Measurements from ENCODE around the gene BRSK1.
"Not testable (repeated sequence)": the region's sequence is repeated elsewhere in the genome, so short reads cannot be mapped to it uniquely, and the experiment has no call there.

The BRSK1 gene

GRCh38 chr19:55324662-55325061, 40.9 kb downstream of the BRSK1 start:
- no peak for TF ChIP-seq CTCF (conservative IDR thresholded peaks at IDR 0.05; ENCODE audit: control insufficient read depth, insufficient read depth, low read depth, low read length)
- no peak for DNase-seq (ENCODE audit: low read depth)
- H3K4me3 ChIP-seq (ENCODE audit: control insufficient read depth, low read depth, low read length), result no peak overlapping the region

GRCh38 chr19:55325172-55325571, 41.4 kb downstream of the BRSK1 start, which contains the start of gene TMEM150B:
Gene TMEM150B (minus strand): TSS chr19:55325341. CDS start chr19:55321036, 4,305 bp downstream.
- no peak for DNase-seq (ENCODE audit: low read depth)
- TF ChIP-seq CTCF (conservative IDR thresholded peaks at IDR 0.05; ENCODE audit: control insufficient read depth, insufficient read depth, low read depth, low read length), result no peak
- no peak within 1 kb of the TSS for H3K4me3 ChIP-seq (ENCODE audit: control insufficient read depth, low read depth, low read length)

- not testable (repeated sequence) for H3K4me3 ChIP-seq (ENCODE audit: control insufficient read depth, low read depth, low read length)
- peak; percentile 29 for DNase-seq (ENCODE audit: low read depth)
Measured at GRCh38 chr19:55328774-55329318, 45.0 kb downstream of the BRSK1 start.

- peak; percentile 57 for DNase-seq (ENCODE audit: low read depth)
- not testable (repeated sequence) for H3K4me3 ChIP-seq (ENCODE audit: control insufficient read depth, low read depth, low read length)
Measured at GRCh38 chr19:55329791-55330190, 46.0 kb downstream of the BRSK1 start.

- DNase-seq (ENCODE audit: low read depth), result no peak
- no peak overlapping the region for H3K4me3 ChIP-seq (ENCODE audit: control insufficient read depth, low read depth, low read length)
- TF ChIP-seq CTCF (conservative IDR thresholded peaks at IDR 0.05; ENCODE audit: control insufficient read depth, insufficient read depth, low read depth, low read length), result no peak
Measured at GRCh38 chr19:55333870-55334269, 50.1 kb downstream of the BRSK1 start.

GRCh38 chr19:55336101-55336500, 52.3 kb downstream of the BRSK1 start:
- H3K4me3 ChIP-seq (ENCODE audit: control insufficient read depth, low read depth, low read length), result no peak overlapping the region
- no peak for DNase-seq (ENCODE audit: low read depth)
- no peak for TF ChIP-seq CTCF (conservative IDR thresholded peaks at IDR 0.05; ENCODE audit: control insufficient read depth, insufficient read depth, low read depth, low read length)

GRCh38 chr19:55339105-55339888, 55.5 kb downstream of the BRSK1 start, which contains the start of gene KMT5C:
Gene KMT5C (plus strand): TSS chr19:55339876. CDS start chr19:55341937, 2,061 bp downstream.
- H3K4me3 ChIP-seq (ENCODE audit: control insufficient read depth, low read depth, low read length), result peak within 1 kb of the TSS; percentile 65
- peak; percentile 100 for DNase-seq (ENCODE audit: low read depth)
- TF ChIP-seq CTCF (conservative IDR thresholded peaks at IDR 0.05; ENCODE audit: control insufficient read depth, insufficient read depth, low read depth, low read length), result peak; percentile 31

All from fibroblast of mammary gland (primary cell).